ENCODE measurements around the gene IFT122.
A peak's percentile ranks its signal among the peaks of the same experiment; 100 is the strongest.

Gene IFT122

GRCh38 chr3:129415378-129415777 is 24.6 kb upstream of the IFT122 start:
- DNase-seq = no peak

GRCh38 chr3:129415830-129416229 is 24.2 kb upstream of the IFT122 start:
- no peak for DNase-seq

- DNase-seq = no peak
Measured at GRCh38 chr3:129416415-129416814, 23.6 kb upstream of the IFT122 start.

GRCh38 chr3:129417326-129417725 is 22.7 kb upstream of the IFT122 start:
- no peak for DNase-seq

- no peak for DNase-seq
Measured at GRCh38 chr3:129418041-129418973, 21.7 kb upstream of the IFT122 start.

- no peak for DNase-seq
Measured at GRCh38 chr3:129419476-129419875, 20.5 kb upstream of the IFT122 start.

- no peak for DNase-seq
Measured at GRCh38 chr3:129421236-129421883, 18.7 kb upstream of the IFT122 start.

GRCh38 chr3:129421988-129422745 is 17.9 kb upstream of the IFT122 start:
- DNase-seq = no peak

GRCh38 chr3:129422897-129423296 is 17.1 kb upstream of the IFT122 start:
- no peak for DNase-seq

GRCh38 chr3:129424185-129424841 is 15.7 kb upstream of the IFT122 start:
- DNase-seq = no peak

- DNase-seq = no peak
Measured at GRCh38 chr3:129425213-129425612, 14.8 kb upstream of the IFT122 start.

- DNase-seq = no peak
Measured at GRCh38 chr3:129425619-129426018, 14.4 kb upstream of the IFT122 start.

- no peak for DNase-seq
Measured at GRCh38 chr3:129428007-129428375, 12.0 kb upstream of the IFT122 start.

- peak; percentile 81 for DNase-seq
Measured at GRCh38 chr3:129428376-129429079, 11.5 kb upstream of the IFT122 start, which contains the start of gene EFCAB12. EFCAB12 (minus strand) TSS chr3:129428636; CDS start chr3:129428488, 148 bp downstream.

- DNase-seq = no peak
Measured at GRCh38 chr3:129429080-129429451, 11.0 kb upstream of the IFT122 start.

- no peak for DNase-seq
Measured at GRCh38 chr3:129429602-129430001, 10.4 kb upstream of the IFT122 start.

GRCh38 chr3:129432036-129432435 is 8.0 kb upstream of the IFT122 start:
- DNase-seq = no peak

- DNase-seq = no peak
Measured at GRCh38 chr3:129432671-129433070, 7.4 kb upstream of the IFT122 start.

- no peak for DNase-seq
Measured at GRCh38 chr3:129433565-129433964, 6.5 kb upstream of the IFT122 start.

GRCh38 chr3:129434140-129434539 is 5.9 kb upstream of the IFT122 start:
- no peak for DNase-seq

- DNase-seq = no peak
Measured at GRCh38 chr3:129435367-129435766, 4.7 kb upstream of the IFT122 start.

GRCh38 chr3:129439226-129439816 is 703 bp upstream of the IFT122 start:
- DNase-seq = peak; percentile 7
